Left ventricle myocardium superior (tissue), 1 donor: ENCODE measurements around the gene CD200R1. TPM values are rescaled to one million over a fixed set of nuclear protein-coding genes. Genes with fewer than 3 reads are reported as not detected.

Experiments
- ATAC-seq: fragments of 200-7000 bp; cut with Tn5 transposase; one replicate; pipeline ENCODE4 v1.9.1; 2020; ENCODE audit warnings: mild to moderate bottlenecking, moderate library complexity
- DNase-seq: peaks from one replicate; pipeline ENCODE4 v3.0.0-alpha.2; 2020
- intact Hi-C: fragments of 100-400 bp; cut with micrococcal nuclease; formaldehyde crosslinking; loops from one replicate; pipeline ENCODE4 v1.11.0; 2022
- total RNA-seq: library from RNA; stranded (reverse); fragmentation: NEBNext Ultra II Directional; extraction: Animal tissue kit (Norgen Biotek cat#: 25700); gene quantifications from one replicate; pipeline ENCODE4 v1.2.1, GENCODE V29; 2021
- donor health status: DM: no; HTN: yes; CAD: no; lungs with severe emphysema.

CD200R1 gene
- total RNA-seq, 1 donor from 2014 or later = 0.87 TPM

GRCh38 chr3:112904786-112905185 is 70.1 kb downstream of the CD200R1 start:
- ATAC-seq (no peak), DNase-seq (no peak)
- intact Hi-C loops = no loop called here

- ATAC-seq (peak; percentile 26), DNase-seq (no peak)
- intact Hi-C loops = no loop called here
Measured at GRCh38 chr3:112900113-112900512, 74.8 kb downstream of the CD200R1 start.

DNA sequence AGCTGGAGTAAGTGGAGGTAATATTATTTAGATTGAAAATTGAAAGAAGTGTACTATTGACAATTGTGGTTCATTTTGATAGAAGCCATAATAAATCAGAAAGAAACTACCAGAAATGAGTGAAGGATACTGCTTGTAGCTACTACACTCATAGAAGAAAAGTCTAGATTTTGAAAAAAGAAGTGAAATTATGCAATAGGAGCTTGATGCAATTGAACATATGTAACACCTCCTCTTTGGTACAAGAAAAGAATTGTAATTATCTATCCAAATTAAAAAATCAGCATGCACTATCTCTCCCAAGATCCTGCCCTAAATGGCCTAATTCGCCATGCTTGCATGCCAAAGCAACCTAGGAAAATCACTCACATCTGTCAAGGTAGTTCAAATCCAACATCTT is 77.1 kb downstream of the CD200R1 start:
- no peak for DNase-seq
- no peak for ATAC-seq
- intact Hi-C loops = no loop called here

DNA sequence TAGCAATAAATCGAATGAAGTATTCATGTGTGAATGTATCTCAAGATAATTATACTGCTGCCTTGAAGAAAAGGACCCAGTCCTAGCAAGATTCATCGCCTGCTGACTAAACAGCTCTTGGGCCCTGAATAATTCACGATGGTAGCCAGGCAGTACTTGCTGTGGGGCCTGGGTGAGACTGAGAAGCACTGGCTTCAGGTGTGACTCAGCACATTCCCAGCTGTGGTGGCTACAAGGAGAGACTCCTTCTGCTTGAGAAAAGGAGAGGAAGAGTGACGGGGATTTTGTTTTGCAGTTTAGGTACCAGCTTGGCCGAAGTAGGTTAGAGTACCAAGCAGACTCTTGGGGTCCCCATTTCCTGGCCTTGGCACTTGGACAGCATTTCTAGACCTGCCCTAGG is 80.6 kb downstream of the CD200R1 start:
- intact Hi-C loops = no loop called here
- ATAC-seq (no peak), DNase-seq (no peak)

DNA sequence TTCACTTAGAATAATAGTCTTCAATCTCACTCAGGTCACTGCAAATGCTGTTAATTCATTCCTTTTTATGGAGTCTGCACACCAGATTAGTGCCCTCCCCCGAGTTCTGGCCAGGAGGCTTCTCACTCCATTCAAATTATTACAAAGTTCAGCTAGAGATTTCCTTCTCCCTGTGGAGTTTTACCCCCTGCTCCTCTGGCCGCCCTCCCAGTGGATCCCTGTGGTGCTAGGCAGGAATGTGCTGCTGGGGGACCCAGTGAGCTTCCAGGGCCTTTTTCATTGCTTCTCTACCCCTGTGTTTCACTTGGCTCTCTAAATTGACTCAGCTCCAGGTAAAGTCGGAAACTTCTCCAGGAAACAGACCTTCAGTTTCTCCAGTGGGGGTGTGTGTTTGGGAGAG is 85.5 kb downstream of the CD200R1 start:
- intact Hi-C loops = no loop called here
- ATAC-seq (no peak), DNase-seq (no peak)

DNA sequence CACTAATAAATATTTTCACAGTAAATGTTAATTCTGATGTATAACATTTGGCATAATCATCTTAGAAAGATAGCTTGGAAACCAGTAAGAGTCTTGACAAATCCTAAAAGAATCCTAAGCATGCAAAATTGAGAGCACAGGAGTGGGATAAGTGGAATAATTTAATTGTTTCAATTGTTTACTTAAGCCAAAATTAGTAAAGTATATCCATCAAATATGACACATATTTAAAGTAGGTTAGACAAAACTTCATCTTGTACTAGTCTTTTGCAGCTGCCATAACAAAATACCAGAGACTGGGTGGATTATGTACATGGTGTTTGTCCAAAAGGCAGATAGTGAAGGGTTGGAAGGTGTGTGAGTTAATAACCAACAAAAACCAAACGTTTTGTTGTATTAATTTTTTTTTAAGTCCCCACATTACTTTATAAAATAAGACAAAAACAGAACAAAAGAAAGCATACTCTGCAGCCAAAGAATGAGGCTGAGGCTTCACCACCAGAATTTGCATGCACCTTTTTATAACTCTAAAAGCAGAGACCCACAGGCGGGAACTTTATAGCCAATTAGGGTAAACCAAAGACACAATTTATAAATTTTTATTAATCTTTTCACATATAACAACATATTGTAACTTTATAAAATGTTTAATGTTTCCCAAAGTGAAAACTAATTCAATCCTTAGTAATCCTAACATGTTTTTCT is 86.4 kb downstream of the CD200R1 start:
- intact Hi-C loops = no loop called here
- no peak for ATAC-seq
- DNase-seq = no peak

DNA sequence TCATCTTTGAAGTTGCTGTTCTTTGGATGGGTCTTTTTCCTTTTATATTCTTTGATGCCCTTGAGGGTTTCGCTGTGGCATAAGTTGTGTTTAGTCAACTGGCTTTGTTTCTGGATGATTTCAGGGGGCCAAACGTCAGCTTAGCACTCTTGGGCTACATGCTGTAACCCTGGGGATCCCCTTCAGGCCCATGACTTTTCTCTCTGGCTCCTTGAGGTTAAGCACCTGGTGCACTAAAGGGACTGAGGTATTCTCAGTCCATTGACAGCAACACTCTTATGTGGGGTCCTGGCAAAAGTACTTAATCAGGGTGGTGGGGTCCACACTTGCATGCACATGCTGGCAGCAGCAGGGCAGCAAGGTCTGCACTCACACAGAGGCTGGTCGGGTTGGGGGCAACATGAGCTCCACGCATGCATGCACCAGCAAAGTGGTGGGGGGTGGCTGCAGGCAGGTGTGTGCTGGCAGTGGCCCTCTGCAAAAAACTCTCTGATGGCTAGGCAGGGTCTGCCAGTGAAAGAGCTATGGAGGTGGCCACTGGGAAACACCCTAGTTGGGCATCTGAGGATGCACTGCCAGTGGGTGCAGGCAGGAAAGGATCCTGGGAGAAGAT is 90.1 kb downstream of the CD200R1 start:
- DNase-seq = no peak

DNA sequence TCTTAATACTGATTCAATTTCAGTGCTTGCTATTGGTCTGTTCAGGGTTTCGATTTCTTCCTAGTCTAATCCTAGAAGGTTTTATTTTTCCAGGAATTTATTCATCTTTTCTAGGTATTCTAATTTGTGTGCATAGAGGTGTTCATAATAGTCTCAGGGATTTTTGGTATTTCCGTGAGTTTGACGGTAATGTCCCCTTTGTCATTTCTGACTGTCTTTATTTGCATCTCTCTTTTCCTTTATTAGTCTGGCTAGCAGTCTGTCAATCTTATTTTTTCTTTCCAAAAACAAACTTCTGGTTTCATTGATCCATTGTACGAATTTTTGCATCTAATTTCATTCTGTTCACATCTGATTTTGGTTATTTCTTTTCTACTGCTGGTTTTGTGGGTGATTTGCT is 93.0 kb downstream of the CD200R1 start:
- DNase-seq (no peak), ATAC-seq (no peak)
- intact Hi-C loops = no loop called here

More for the DNA sequence above, 90.1 kb downstream of the CD200R1 start:
- intact Hi-C loops = no loop called here
- ATAC-seq = no peak

DNA sequence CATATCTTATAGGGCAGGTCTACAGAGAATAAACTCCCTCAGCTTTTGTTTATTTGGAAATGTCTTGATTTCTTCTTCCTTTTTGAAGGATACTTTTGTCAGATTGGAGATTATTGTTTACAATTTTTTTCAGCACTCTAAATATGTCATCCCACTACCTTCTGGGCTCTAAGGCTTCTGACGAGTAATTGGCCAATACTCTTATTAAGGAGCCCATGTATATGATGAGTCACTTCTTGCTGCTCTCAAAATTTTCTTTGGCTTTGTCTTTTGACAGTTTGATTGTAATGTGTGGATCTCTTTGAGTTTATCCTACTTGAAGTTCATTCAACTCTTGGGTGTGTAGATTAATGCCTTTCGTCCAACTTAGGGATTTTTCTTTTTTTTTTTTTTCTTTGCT is 99.3 kb downstream of the CD200R1 start:
- intact Hi-C loops = no loop called here
- DNase-seq (no peak), ATAC-seq (no peak)

- intact Hi-C loops = no loop called here
- DNase-seq (no peak), ATAC-seq (no peak)
Measured at GRCh38 chr3:112874725-112875124, 100.2 kb downstream of the CD200R1 start.

DNA sequence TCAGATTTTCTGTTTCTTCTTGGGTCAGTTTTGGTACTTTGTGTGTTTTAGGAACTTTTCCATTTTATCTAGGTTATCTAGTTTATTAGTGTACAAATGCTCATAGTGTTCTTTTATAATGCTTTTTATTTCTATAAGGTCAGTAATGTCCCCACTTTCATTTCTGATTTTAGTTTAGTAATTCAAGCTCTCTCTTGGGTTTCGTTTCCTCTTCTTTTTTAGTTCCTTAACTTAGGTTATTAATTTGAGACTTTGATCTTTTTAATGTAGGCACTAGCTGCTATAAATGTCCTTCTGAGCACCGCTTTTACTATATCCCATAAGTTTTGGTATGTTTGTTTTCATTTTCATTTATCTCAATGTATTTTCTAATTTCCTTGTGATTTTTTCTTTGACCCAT is 101.3 kb downstream of the CD200R1 start:
- DNase-seq (no peak), ATAC-seq (no peak)
- intact Hi-C loops = no loop called here

DNA sequence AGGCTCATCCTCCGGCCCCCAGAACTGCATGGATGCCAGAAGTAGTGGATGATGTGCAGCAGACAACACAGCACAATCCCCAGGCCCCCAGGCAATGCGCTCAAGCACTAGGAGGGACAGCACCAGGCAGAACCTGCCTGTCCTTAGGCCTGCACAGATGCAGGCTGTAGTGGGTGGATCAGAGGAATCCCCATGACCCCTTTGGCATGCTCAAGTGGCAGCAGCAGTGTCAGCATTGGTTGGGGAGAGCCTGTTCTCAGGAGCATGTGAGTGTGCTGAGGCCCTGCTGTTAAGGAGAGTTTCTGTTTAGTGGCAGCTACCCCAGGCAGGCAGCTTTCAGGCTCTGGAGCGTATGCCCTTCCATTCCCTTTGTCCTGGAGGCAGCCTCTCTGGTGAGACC is 103.2 kb downstream of the CD200R1 start:
- DNase-seq (no peak), ATAC-seq (no peak)
- intact Hi-C loops = no loop called here

Other genes with a start within 250 kb of the CD200R1 start
- gene CD200R1L, start 128.2 kb downstream of the CD200R1 start, total RNA-seq = not detected
- gene GTPBP8, start 15.9 kb upstream of the CD200R1 start, total RNA-seq = 34.6 TPM
- 5.5 TPM for gene BOC, start 236.5 kb upstream of the CD200R1 start, total RNA-seq